CD4-positive, alpha-beta T cell (primary cell): ENCODE data around the gene LASP1NB.

Experiments used
- ATAC-seq: fragments of 200-7000 bp; cut with Tn5 transposase; one replicate; pipeline ENCODE4 v1.10.0; 2022; ENCODE audit warnings: mild to moderate bottlenecking; ENCODE audit not compliant: poor library complexity
- CTCF ChIA-PET: fragments of 350-600 bp; sonication (Branson Sonifier 250); formaldehyde crosslinking; loops from one replicate; lab custom pipeline; 2021; ENCODE audit warnings: antibody characterized with exemption, inconsistent platforms; lab: Charles Lee
- POLR2A ChIA-PET: fragments of 350-600 bp; sonication (Branson Sonifier 250); formaldehyde crosslinking; loops from one replicate; lab custom pipeline; 2021; ENCODE audit warnings: antibody characterized with exemption, inconsistent platforms; lab: Charles Lee
- DNase-seq, 14 experiments: peaks; one replicate each; pipeline ENCODE4 v3.0.0-alpha.2; 2013 to 2020; ENCODE audit warnings: mixed read lengths in 2 of 14
- H3K27ac ChIP-seq, 2 donors: one replicate each; pipeline versions ENCODE4 v1.5.1 to v1.7.0; 2013; ENCODE audit warnings: low read length in 2 of 2, low read depth in 1 of 2, mild to moderate bottlenecking in 1 of 2
- H3K27me3 ChIP-seq, 2 experiments: 1 replicate in 1 of 2; 2 replicates in 1 of 2; pipeline versions ENCODE4 v1.6.1 to v1.7.0; 2013; ENCODE audit warnings: low read length in 2 of 2, control low read depth in 1 of 2, mild to moderate bottlenecking in 1 of 2, moderate library complexity in 1 of 2; ENCODE audit not compliant: insufficient read depth in 2 of 2, control insufficient read depth in 1 of 2
- H3K36me3 ChIP-seq: one replicate; pipeline ENCODE4 v1.6.1; 2013; ENCODE audit warnings: low read length, control low read depth; ENCODE audit not compliant: insufficient read depth
- H3K4me1 ChIP-seq: one replicate; pipeline ENCODE4 v1.6.1; 2013; ENCODE audit warnings: low read length, control low read depth; ENCODE audit not compliant: insufficient read depth
- H3K4me3 ChIP-seq: one replicate; pipeline ENCODE4 v1.5.1; 2013; ENCODE audit warnings: mild to moderate bottlenecking, low read length, moderate library complexity
- H3K9me3 ChIP-seq, 2 experiments: 1 replicate in 1 of 2; 2 replicates in 1 of 2; pipeline versions ENCODE4 v1.6.1 to v1.7.0; 2013; ENCODE audit warnings: low read length in 2 of 2, mild to moderate bottlenecking in 2 of 2, control low read depth in 1 of 2, moderate library complexity in 1 of 2; ENCODE audit not compliant: control insufficient read depth in 1 of 2, insufficient read depth in 1 of 2
- H3K27ac Mint-ChIP-seq: one replicate; pipeline ENCODE4 v1.8.0; 2020; ENCODE audit warnings: mixed read lengths
- H3K27me3 Mint-ChIP-seq: one replicate; pipeline ENCODE4 v1.8.0; 2021; ENCODE audit warnings: mixed read lengths
- H3K36me3 Mint-ChIP-seq: one replicate; pipeline ENCODE4 v1.8.0; 2021; ENCODE audit warnings: low read depth, mixed read lengths
- H3K4me1 Mint-ChIP-seq: one replicate; pipeline ENCODE4 v1.8.0; 2021; ENCODE audit warnings: low read depth, mixed read lengths
- H3K4me3 Mint-ChIP-seq: one replicate; pipeline ENCODE4 v1.8.0; 2020; ENCODE audit warnings: mild to moderate bottlenecking, mixed read lengths
- H3K9me3 Mint-ChIP-seq: one replicate; pipeline ENCODE4 v1.8.0; 2020; ENCODE audit warnings: mixed read lengths
- intact Hi-C, 2 experiments: fragments of 100-400 bp; cut with DNase I in 1 of 2; cut with micrococcal nuclease in 1 of 2; formaldehyde crosslinking; loops; one replicate each; pipeline versions ENCODE4 v1.15.1 to v1.9.0; 2023 to 2025; cut with DNase I, micrococcal nuclease
- TF ChIP-seq, protein P1 (sequence below): fragments of 200-600 bp; IDR thresholded peaks from one replicate; pipeline ENCODE4 v1.8.0; 2022; ENCODE audit warnings: antibody characterized with exemption, mild to moderate bottlenecking

The LASP1NB gene

DNA sequence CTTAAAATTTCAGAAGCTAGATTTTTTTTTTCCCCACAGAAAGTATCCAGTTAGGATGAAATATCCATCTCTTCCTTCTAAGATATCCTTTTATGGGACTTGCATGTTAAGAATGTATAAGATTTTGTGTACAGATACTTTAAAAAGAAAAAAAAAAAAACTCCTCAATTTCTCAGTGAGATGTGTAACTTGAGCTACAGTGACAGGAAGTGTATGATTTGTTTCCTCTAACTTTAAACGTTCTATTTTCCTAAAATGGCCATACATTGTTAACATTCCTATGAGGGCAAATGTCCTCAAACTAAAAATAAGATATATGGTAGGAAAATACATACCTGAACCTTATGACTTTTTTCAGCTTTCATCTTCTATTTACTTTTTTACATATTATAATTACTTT lies 32.9 kb downstream of the LASP1NB start:
- H3K36me3 Mint-ChIP-seq, result no peaks in the 10 kb centered on the region
- no peaks in the 10 kb centered on the region for H3K27me3 Mint-ChIP-seq
- Histone ChIP-seq H3K4me3 (no peak overlapping the region), H3K9me3 (no peaks in the 10 kb centered on the region), H3K27ac (no peak overlapping the region), H3K36me3 (no peaks in the 10 kb centered on the region), H3K4me1 (peaks cover 11% of the 10 kb centered on the region), H3K27me3 (no peaks in the 10 kb centered on the region)
- ATAC-seq, result no peak
- TF ChIP-seq, protein P1, sequence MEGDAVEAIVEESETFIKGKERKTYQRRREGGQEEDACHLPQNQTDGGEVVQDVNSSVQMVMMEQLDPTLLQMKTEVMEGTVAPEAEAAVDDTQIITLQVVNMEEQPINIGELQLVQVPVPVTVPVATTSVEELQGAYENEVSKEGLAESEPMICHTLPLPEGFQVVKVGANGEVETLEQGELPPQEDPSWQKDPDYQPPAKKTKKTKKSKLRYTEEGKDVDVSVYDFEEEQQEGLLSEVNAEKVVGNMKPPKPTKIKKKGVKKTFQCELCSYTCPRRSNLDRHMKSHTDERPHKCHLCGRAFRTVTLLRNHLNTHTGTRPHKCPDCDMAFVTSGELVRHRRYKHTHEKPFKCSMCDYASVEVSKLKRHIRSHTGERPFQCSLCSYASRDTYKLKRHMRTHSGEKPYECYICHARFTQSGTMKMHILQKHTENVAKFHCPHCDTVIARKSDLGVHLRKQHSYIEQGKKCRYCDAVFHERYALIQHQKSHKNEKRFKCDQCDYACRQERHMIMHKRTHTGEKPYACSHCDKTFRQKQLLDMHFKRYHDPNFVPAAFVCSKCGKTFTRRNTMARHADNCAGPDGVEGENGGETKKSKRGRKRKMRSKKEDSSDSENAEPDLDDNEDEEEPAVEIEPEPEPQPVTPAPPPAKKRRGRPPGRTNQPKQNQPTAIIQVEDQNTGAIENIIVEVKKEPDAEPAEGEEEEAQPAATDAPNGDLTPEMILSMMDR, result no peak
- POLR2A ChIA-PET, result interaction anchor here (0.7 to 1.2 kb wide), 5 partner anchors 25 to 272 kb away, joined by 3 to 4 read pairs (median 3); no protein-coding TSS in a partner anchor
- no peak overlapping the region for H3K4me3 Mint-ChIP-seq
- DNase-seq, result no peak
- no peaks in the 10 kb centered on the region for H3K9me3 Mint-ChIP-seq
- intact Hi-C loops, result no loop called here
- peaks cover 37% of the 10 kb centered on the region for H3K4me1 Mint-ChIP-seq
- peak overlapping the region; percentile 53 for H3K27ac Mint-ChIP-seq
- CTCF ChIA-PET, result interaction anchor here (0.9 kb wide), 1 partner anchor 25 kb away, joined by 3 read pairs; no protein-coding TSS in a partner anchor

DNA sequence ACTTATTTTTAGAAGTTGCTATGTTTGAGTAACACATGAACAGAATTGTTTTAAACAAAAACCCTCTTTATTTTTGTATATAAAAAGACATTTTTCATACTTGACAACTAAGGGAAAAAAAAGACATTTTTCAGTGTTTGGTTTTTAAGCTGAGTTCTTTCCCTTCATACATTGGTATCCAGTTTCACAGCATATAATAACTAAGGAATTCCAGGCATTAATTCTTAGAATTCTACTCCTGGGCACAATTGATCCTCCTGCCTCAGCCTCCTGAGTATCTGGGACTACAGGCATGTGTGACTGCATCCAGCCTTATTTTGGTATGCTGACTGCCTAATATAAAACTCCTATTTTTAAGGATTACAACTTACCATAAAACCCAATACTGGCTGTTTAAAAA lies 33.3 kb downstream of the LASP1NB start:
- DNase-seq, result no peak
- no peaks in the 10 kb centered on the region for H3K27me3 ChIP-seq
- H3K4me3 Mint-ChIP-seq, result no peak overlapping the region
- no peak for ATAC-seq
- CTCF ChIA-PET, result no interaction called here
- TF ChIP-seq, protein P1, result no peak
- H3K4me3 ChIP-seq, result no peak overlapping the region
- intact Hi-C loops, result no loop called here
- no peaks in the 10 kb centered on the region for H3K27me3 Mint-ChIP-seq
- no peaks in the 10 kb centered on the region for H3K9me3 Mint-ChIP-seq
- H3K36me3 Mint-ChIP-seq, result no peaks in the 10 kb centered on the region
- H3K27ac Mint-ChIP-seq, result peak overlapping the region; percentile 53
- no peaks in the 10 kb centered on the region for H3K9me3 ChIP-seq
- H3K4me1 ChIP-seq, result peaks cover 11% of the 10 kb centered on the region
- POLR2A ChIA-PET, result interaction anchor here (0.7 to 1.2 kb wide), 5 partner anchors 24 to 273 kb away, joined by 3 to 4 read pairs (median 3); no protein-coding TSS in a partner anchor
- H3K36me3 ChIP-seq, result no peaks in the 10 kb centered on the region
- no peak overlapping the region for H3K27ac ChIP-seq
- peaks cover 37% of the 10 kb centered on the region for H3K4me1 Mint-ChIP-seq

DNA sequence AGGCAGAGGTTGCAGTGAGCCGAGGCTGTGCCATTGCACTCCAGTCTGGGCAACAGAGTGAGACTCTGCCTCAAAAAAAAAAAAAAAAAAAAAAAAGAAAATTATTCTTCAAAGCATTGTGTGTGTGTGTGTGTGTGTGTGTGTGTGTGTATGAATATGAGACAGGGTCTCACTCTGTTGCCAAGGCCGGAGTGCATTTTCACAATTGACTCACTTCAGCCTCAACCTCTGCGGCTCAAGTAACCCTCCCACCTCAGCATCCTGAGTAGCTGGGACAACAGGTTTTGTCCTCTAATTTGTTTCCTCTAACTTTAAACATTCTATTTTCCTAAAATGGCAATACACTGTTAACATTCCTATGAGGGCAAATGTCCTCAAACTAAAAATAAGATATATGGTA lies 34.1 kb downstream of the LASP1NB start:
- H3K4me3 Mint-ChIP-seq, result no peak overlapping the region
- H3K4me3 ChIP-seq, result no peak overlapping the region
- H3K36me3 ChIP-seq, result no peaks in the 10 kb centered on the region
- intact Hi-C loops, result no loop called here
- H3K9me3 ChIP-seq, result no peaks in the 10 kb centered on the region
- peak overlapping the region; percentile 53 for H3K27ac Mint-ChIP-seq
- CTCF ChIA-PET, result no interaction called here
- no peaks in the 10 kb centered on the region for H3K27me3 ChIP-seq
- no peak overlapping the region for H3K27ac ChIP-seq
- no peaks in the 10 kb centered on the region for H3K36me3 Mint-ChIP-seq
- H3K4me1 ChIP-seq, result peaks cover 11% of the 10 kb centered on the region
- ATAC-seq (no peak), DNase-seq (no peak)
- H3K9me3 Mint-ChIP-seq, result no peaks in the 10 kb centered on the region
- TF ChIP-seq, protein P1, result no peak
- H3K4me1 Mint-ChIP-seq, result peaks cover 37% of the 10 kb centered on the region
- H3K27me3 Mint-ChIP-seq, result no peaks in the 10 kb centered on the region
- POLR2A ChIA-PET, result interaction anchor here (1.4 to 2.2 kb wide), 2 partner anchors 90 to 194 kb away, joined by 10 read pairs; partner anchors contain the start of gene LASP1
